Upper lobe of right lung (tissue), 1 donor: ENCODE results near the gene XRN2. TPM values are rescaled to one million over a fixed set of nuclear protein-coding genes. Genes with fewer than 3 reads are reported as not detected.
A peak's percentile ranks its signal among the peaks of the same experiment; 100 is the strongest.
"Not testable (repeated sequence)": the region's sequence is repeated elsewhere in the genome, so short reads cannot be mapped to it uniquely, and the experiment has no call there.

Experiments used
- ATAC-seq: fragments of 200-7000 bp; cut with Tn5 transposase; one replicate; pipeline ENCODE4 v1.9.1; 2020; ENCODE audit warnings: mild to moderate bottlenecking, moderate library complexity
- DNase-seq: peaks from one replicate; pipeline ENCODE4 v3.0.0-alpha.2; 2020
- H3K27ac ChIP-seq: fragments of 200-600 bp; one replicate; pipeline ENCODE4 v1.8.0; 2022
- H3K27me3 ChIP-seq: fragments of 200-600 bp; one replicate; pipeline ENCODE4 v1.8.0; 2022; ENCODE audit warnings: mild to moderate bottlenecking
- H3K36me3 ChIP-seq: fragments of 200-600 bp; one replicate; pipeline ENCODE4 v1.8.0; 2022
- H3K4me1 ChIP-seq: fragments of 200-600 bp; one replicate; pipeline ENCODE4 v1.8.0; 2022
- H3K4me3 ChIP-seq: fragments of 200-600 bp; one replicate; pipeline ENCODE4 v1.8.0; 2022; ENCODE audit warnings: mild to moderate bottlenecking
- H3K9me3 ChIP-seq: fragments of 200-600 bp; one replicate; pipeline ENCODE4 v1.8.0; 2022
- intact Hi-C: fragments of 100-400 bp; cut with DNase I; formaldehyde crosslinking; loops from one replicate; pipeline ENCODE4 v1.11.0; 2022
- total RNA-seq: library from RNA; stranded (reverse); fragmentation: NEBNext Ultra II Directional; extraction: Animal tissue kit (Norgen Biotek cat#: 25700); gene quantifications from one replicate; pipeline ENCODE4 v1.2.1, GENCODE V29; 2021
- TF ChIP-seq, protein P1 (sequence below): fragments of 200-600 bp; IDR thresholded peaks from one replicate; pipeline ENCODE4 v1.8.0; 2022; ENCODE audit warnings: antibody characterized with exemption
- donor health status: DM: no; HTN: yes; CAD: no; lungs with severe emphysema.

Gene XRN2
- total RNA-seq, 1 donor from 2014 or later = 54.9 TPM

DNA sequence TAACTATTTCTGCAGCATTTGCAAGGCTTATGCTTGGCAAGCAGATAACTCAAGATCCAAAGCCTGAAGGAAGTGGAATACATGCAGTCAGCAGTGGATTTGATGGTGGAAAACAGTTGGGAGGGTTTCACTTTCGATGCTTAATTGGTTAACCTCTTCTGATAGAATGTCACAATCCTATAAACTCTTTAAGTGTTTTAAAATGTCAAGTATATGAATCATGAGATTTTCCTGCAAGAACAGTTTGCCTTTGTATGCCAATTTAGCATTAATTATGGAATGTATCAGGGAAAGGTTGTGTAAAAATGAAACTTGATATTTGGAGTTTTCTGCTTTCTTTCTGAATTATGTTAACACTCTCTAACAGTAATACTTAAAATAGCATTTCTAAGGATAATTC is 57.6 kb downstream of the XRN2 start:
- Histone ChIP-seq H3K27ac (peak overlapping the region; percentile 49), H3K36me3 (peaks cover 77% of the 10 kb centered on the region), H3K4me1 (peaks cover 21% of the 10 kb centered on the region), H3K9me3 (no peaks in the 10 kb centered on the region), H3K4me3 (no peak overlapping the region), H3K27me3 (no peaks in the 10 kb centered on the region)
- DNase-seq (no peak), ATAC-seq (peak; percentile 53)
- intact Hi-C loops = no loop called here
- TF ChIP-seq, protein P1, sequence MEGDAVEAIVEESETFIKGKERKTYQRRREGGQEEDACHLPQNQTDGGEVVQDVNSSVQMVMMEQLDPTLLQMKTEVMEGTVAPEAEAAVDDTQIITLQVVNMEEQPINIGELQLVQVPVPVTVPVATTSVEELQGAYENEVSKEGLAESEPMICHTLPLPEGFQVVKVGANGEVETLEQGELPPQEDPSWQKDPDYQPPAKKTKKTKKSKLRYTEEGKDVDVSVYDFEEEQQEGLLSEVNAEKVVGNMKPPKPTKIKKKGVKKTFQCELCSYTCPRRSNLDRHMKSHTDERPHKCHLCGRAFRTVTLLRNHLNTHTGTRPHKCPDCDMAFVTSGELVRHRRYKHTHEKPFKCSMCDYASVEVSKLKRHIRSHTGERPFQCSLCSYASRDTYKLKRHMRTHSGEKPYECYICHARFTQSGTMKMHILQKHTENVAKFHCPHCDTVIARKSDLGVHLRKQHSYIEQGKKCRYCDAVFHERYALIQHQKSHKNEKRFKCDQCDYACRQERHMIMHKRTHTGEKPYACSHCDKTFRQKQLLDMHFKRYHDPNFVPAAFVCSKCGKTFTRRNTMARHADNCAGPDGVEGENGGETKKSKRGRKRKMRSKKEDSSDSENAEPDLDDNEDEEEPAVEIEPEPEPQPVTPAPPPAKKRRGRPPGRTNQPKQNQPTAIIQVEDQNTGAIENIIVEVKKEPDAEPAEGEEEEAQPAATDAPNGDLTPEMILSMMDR = no peak

DNA sequence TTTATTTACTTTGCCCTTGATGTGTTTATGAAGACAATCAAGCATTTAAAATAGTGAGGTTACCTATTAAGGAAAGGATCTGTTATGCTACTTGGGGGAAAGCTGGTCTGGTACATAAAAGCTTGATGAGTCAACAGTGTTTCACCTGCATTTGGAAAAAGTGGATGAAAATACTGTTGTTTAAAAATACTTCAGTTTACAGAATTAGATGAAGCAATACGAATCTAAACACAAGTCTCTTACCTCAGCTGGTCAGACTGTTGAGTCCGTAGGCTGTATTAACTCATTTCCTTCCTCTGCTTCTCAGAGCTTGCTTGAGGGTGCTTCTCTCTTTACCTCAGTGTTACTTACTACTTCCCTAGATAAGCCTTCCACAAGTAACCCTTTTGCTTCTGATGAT is 58.1 kb downstream of the XRN2 start:
- peaks cover 21% of the 10 kb centered on the region for H3K4me1 ChIP-seq
- H3K36me3 ChIP-seq = peaks cover 73% of the 10 kb centered on the region
- TF ChIP-seq, protein P1 = no peak
- no peaks in the 10 kb centered on the region for H3K27me3 ChIP-seq
- peak overlapping the region; percentile 49 for H3K27ac ChIP-seq
- intact Hi-C loops = no loop called here
- no peaks in the 10 kb centered on the region for H3K9me3 ChIP-seq
- ATAC-seq (peak; percentile 91), DNase-seq (no peak)
- no peak overlapping the region for H3K4me3 ChIP-seq

DNA sequence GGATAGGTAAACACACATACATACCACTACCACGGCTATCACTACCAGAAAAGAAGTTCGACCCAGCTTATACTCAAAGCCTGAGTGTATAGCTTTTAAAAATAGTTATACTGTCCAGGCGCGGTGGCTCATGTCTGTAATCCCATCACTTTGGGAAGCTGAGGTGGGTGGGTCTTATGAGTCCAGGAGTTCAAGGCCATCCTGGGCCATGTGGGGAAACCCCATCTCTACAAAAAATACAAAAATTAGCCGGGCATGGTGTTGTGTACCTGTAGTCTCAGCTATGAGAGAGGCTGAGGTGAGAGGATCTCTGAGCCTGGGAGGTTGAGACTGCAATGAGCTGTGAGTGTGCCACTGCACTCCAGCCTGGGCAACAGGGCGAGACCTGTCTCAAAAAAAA is 61.3 kb downstream of the XRN2 start:
- H3K9me3 ChIP-seq = no peaks in the 10 kb centered on the region
- peaks cover 74% of the 10 kb centered on the region for H3K36me3 ChIP-seq
- intact Hi-C loops = no loop called here
- no peak for ATAC-seq
- TF ChIP-seq, protein P1 = no peak
- no peak overlapping the region for H3K4me3 ChIP-seq
- H3K27ac ChIP-seq = no peak overlapping the region
- DNase-seq = no peak
- peaks cover 21% of the 10 kb centered on the region for H3K4me1 ChIP-seq
- H3K27me3 ChIP-seq = no peaks in the 10 kb centered on the region

DNA sequence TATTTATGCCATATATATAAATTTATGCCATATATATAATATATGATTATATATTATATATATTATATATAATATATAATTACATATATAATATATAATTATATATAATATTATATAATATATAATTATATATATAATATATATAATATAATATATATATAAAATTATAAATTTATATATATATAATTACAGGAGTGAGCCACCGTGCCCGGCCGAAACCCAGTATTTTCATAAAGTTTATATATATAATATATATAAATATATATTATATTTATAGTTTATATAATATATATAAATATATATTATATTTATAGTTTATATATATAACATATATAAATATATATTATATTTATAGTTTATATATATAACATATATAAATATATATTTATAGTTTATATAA is 62.6 kb downstream of the XRN2 start:
- Histone ChIP-seq H3K36me3 (peaks cover 79% of the 10 kb centered on the region), H3K27me3 (no peaks in the 10 kb centered on the region), H3K4me3 (no peak overlapping the region), H3K9me3 (no peaks in the 10 kb centered on the region), H3K4me1 (peaks cover 12% of the 10 kb centered on the region), H3K27ac (no peak overlapping the region)
- TF ChIP-seq, protein P1 = no peak
- ATAC-seq = no peak
- intact Hi-C loops = no loop called here
- DNase-seq = no peak

DNA sequence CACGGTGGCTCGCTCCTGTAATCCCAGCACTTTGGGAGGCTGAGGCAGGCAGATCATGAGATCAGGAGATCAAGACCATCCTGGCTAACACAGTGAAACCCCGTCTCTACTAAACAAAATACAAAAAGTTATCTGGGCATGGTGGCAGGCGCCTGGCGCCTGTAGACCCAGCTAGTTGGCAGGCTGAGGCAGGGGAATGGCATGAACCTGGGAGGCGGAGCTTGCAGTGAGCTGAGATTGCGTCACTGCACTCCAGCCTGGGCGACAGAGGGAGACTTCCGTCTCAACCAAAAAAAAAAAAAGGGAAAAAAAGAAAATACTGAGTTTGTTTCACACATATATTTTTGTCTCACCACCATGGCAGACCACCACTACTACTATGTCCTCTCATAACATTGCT is 63.1 kb downstream of the XRN2 start:
- H3K4me1 ChIP-seq, ATAC-seq, H3K27me3 ChIP-seq, intact Hi-C loops, H3K27ac ChIP-seq, H3K4me3 ChIP-seq, H3K9me3 ChIP-seq, DNase-seq: not testable (repeated sequence)
- peaks cover 82% of the 10 kb centered on the region for H3K36me3 ChIP-seq

DNA sequence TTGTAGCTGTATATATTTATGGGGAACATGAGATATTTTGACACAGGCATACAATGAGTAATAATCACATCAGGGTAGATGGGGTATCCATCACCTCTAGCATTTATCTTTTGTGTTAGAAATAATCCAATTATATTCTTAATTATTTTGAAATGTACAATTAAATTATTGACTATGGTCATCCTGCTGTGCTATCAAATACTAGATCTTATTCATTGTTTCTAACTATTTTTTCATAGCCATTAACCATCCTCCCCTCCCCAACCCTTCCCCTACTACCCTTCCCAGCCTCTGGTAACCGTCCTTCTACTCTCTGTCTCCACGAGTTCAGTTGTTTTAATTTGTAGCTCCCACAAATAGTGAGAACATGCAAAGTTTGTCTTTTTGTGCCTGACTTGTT is 65.7 kb downstream of the XRN2 start:
- ATAC-seq = no peak
- no peaks in the 10 kb centered on the region for H3K27me3 ChIP-seq
- TF ChIP-seq, protein P1 = no peak
- H3K9me3 ChIP-seq = no peaks in the 10 kb centered on the region
- peaks cover 81% of the 10 kb centered on the region for H3K36me3 ChIP-seq
- intact Hi-C loops = no loop called here
- H3K4me3 ChIP-seq = no peak overlapping the region
- H3K27ac ChIP-seq = no peak overlapping the region
- H3K4me1 ChIP-seq = no peaks in the 10 kb centered on the region
- DNase-seq = no peak
